Psoas muscle (tissue), 8 donors: ENCODE data around the gene VWA8. TPM values are rescaled to one million over a fixed set of nuclear protein-coding genes. Genes with fewer than 3 reads are reported as not detected.

Source experiments
- ATAC-seq, 4 donors: fragments of 200-7000 bp; cut with Tn5 transposase; one replicate each; pipeline ENCODE4 v1.9.1; 2020; ENCODE audit warnings: moderate library complexity in 3 of 4, mild to moderate bottlenecking in 2 of 4
- DNase-seq, 2 donors: peaks; one replicate each; pipeline ENCODE4 v3.0.0-alpha.2; 2020
- H3K27ac ChIP-seq: fragments of 200-600 bp; one replicate; pipeline ENCODE4 v1.8.0; 2022
- H3K27me3 ChIP-seq, 3 donors: fragments of 200-600 bp in 1 of 3; one replicate each; pipeline versions ENCODE4 v1.6.1 to v1.8.0; 2013 to 2022; ENCODE audit warnings: low read length in 2 of 3, mild to moderate bottlenecking in 2 of 3, moderate library complexity in 1 of 3; ENCODE audit not compliant: insufficient read depth in 3 of 3
- H3K36me3 ChIP-seq, 2 donors: fragments of 200-600 bp in 1 of 2; one replicate each; pipeline versions ENCODE4 v1.6.1 to v1.8.0; 2013 to 2022; ENCODE audit warnings: low read depth in 1 of 2, mild to moderate bottlenecking in 1 of 2, moderate library complexity in 1 of 2; ENCODE audit not compliant: insufficient read depth in 1 of 2
- H3K4me1 ChIP-seq: fragments of 200-600 bp; one replicate; pipeline ENCODE4 v1.8.0; 2022
- H3K4me3 ChIP-seq: fragments of 200-600 bp; one replicate; pipeline ENCODE4 v1.8.0; 2022; ENCODE audit warnings: mild to moderate bottlenecking
- H3K9me3 ChIP-seq: fragments of 200-600 bp; one replicate; pipeline ENCODE4 v1.8.0; 2022
- CTCF ChIP-seq: fragments of 200-600 bp; IDR thresholded peaks from one replicate; pipeline ENCODE4 v1.8.0; 2022; ENCODE audit warnings: antibody characterized with exemption
- WGBS, 3 donors: extraction: QIAGEN DNeasy Blood & Tissue Kit; methylation state at CpG; one replicate each; pipeline versions ENCODE4 v1.1.6 to v1.1.7; 2013; 5-methylcytosine and 5-hydroxymethylcytosine counted together
- intact Hi-C, 2 donors: fragments of 100-400 bp; cut with DNase I; formaldehyde crosslinking; loops; one replicate each; pipeline versions ENCODE4 v1.11.0 to v1.14.2; 2022
- polyA plus RNA-seq, 3 donors: library from polyadenylated mRNA; stranded (reverse); fragments of 200-250 nt; gene quantifications; one replicate each; pipeline ENCODE4 v1.2.3, GENCODE V29; 2013
- total RNA-seq, 4 donors: library from RNA; stranded (reverse); fragmentation: NEBNext Ultra II Directional in 2 of 4; extraction: Animal tissue kit (Norgen Biotek cat#: 25700) in 2 of 4; gene quantifications; one replicate each; pipeline versions ENCODE4 v1.2.1 to v1.2.4, GENCODE V29; 2021 to 2023
- donor health status: healthy with polysubstance abuse.
- donor health status: DM: no; HTN: no; CAD: no; lungs with moderate emphysema.
- donor health status: Bipolar disorder and iron deficiency.
- donor health status: healthy.
- donor health status: DM: yes; HTN: yes; CAD: no.
- donor health status: DM: no; HTN: no; CAD: no.
- donor health status: DM: no; HTN: no; CAD: no.
- donor health status: DM: yes; HTN: yes; CAD: no.

Gene VWA8
- total and polyA plus RNA-seq, 7 donors = 8.6 to 50.5 (median 30.1) TPM

- Histone ChIP-seq H3K4me1 (no peaks in the 10 kb centered on the region), H3K36me3 (no peaks in the 10 kb centered on the region), H3K27me3 (peaks cover 0 to 2% (median 0%) of the 10 kb centered on the region in 3 donors), H3K27ac (no peak overlapping the region), H3K9me3 (no peaks in the 10 kb centered on the region), H3K4me3 (no peak overlapping the region)
- ATAC-seq (no peak), DNase-seq (no peak)
- whole genome bisulfite sequencing, 3 donors = 37 to 42% (median 38%) methylated on average over 6 of the region's 6 CpGs
- intact Hi-C loops = no loop called here
- no peak for TF ChIP-seq CTCF
Observed at GRCh38 chr13:42001580-42001979, 40.7 kb upstream of the VWA8 start.

GRCh38 chr13:42000846-42001245 lies 39.9 kb upstream of the VWA8 start:
- DNase-seq = no peak
- Histone ChIP-seq H3K9me3 (no peaks in the 10 kb centered on the region), H3K4me1 (no peaks in the 10 kb centered on the region), H3K4me3 (no peak overlapping the region), H3K27me3 (peaks cover 0 to 2% (median 0%) of the 10 kb centered on the region in 3 donors), H3K36me3 (no peaks in the 10 kb centered on the region), H3K27ac (no peak overlapping the region)
- intact Hi-C loops = no loop called here
- TF ChIP-seq CTCF = no peak
- 30 to 49% (median 36%) methylated on average over 2 of the region's 2 CpGs for WGBS, 3 donors
- ATAC-seq = no peak

- no peak for TF ChIP-seq CTCF
- H3K27me3 ChIP-seq = peaks cover 0 to 2% (median 0%) of the 10 kb centered on the region in 3 donors
- no peak for ATAC-seq
- DNase-seq = no peak
- no peaks in the 10 kb centered on the region for H3K9me3 ChIP-seq
- no peaks in the 10 kb centered on the region for H3K36me3 ChIP-seq
- no peak overlapping the region for H3K4me3 ChIP-seq
- 74 to 94% (median 88%) methylated on average over 1 of the region's 1 CpG for WGBS, 3 donors
- H3K27ac ChIP-seq = no peak overlapping the region
- intact Hi-C loops = no loop called here
- no peaks in the 10 kb centered on the region for H3K4me1 ChIP-seq
Observed at GRCh38 chr13:41997396-41997795, 36.5 kb upstream of the VWA8 start.

GRCh38 chr13:41995946-41996345 lies 35.0 kb upstream of the VWA8 start:
- ATAC-seq (no peak), DNase-seq (no peak)
- no peaks in the 10 kb centered on the region for H3K36me3 ChIP-seq
- H3K4me1 ChIP-seq = no peaks in the 10 kb centered on the region
- no peak overlapping the region for H3K27ac ChIP-seq
- intact Hi-C loops = no loop called here
- whole genome bisulfite sequencing, 3 donors = 65 to 74% (median 69%) methylated on average over 5 of the region's 5 CpGs
- H3K9me3 ChIP-seq = no peaks in the 10 kb centered on the region
- no peak overlapping the region for H3K4me3 ChIP-seq
- no peak for TF ChIP-seq CTCF
- peaks cover 0 to 2% (median 0%) of the 10 kb centered on the region in 3 donors for H3K27me3 ChIP-seq

- DNase-seq = no peak
- Histone ChIP-seq H3K27ac (no peak overlapping the region), H3K4me1 (no peaks in the 10 kb centered on the region), H3K36me3 (no peaks in the 10 kb centered on the region), H3K4me3 (no peak overlapping the region), H3K27me3 (peaks cover 0 to 2% (median 0%) of the 10 kb centered on the region in 3 donors), H3K9me3 (no peaks in the 10 kb centered on the region)
- WGBS, 3 donors = 74 to 87% (median 75%) methylated on average over 4 of the region's 4 CpGs
- no peak for ATAC-seq
- intact Hi-C loops = no loop called here
- TF ChIP-seq CTCF = no peak
Observed at GRCh38 chr13:41995336-41995735, 34.4 kb upstream of the VWA8 start.
